ENCODE data around the gene PIP5K1C.

The PIP5K1C gene

DNA sequence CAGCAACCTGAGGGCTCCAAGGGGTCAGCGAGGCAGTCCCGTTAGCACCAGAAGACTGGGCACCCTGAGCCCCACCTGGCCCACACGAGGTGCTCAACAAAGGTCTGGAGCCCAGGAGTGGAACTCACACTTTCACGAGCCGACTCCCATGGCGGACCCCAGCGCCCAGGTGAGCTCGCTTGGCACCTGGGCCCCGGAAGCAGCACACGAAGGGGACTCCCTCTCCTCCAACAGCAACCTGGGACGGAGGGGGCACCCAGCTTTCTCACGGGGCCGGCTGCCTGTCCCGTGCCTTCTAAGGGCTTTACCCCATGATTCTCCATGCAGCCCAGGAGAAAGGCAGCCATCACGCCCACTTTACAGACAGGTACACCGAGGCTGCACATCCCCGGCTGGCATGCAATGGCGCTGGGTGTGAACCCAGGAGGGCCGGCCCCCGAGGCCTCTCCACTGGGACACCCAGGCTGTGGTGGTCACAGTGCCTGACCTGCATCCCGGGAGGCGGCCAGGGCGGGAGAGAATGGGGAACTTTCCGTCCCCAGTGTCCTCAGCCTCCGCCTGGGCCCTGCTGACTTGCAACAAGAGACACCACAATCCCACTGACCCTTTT is 5.0 kb downstream of the PIP5K1C start:
- no peak overlapping the region for H3K4me3 ChIP-seq (replicated peaks; ENCODE audit: low read depth, low read length)
- no peaks in the 10 kb centered on the region for H3K27me3 ChIP-seq (replicated peaks; ENCODE audit: control insufficient read depth, insufficient read depth, low read length)
- DNase-seq (ENCODE audit: extremely low read depth, insufficient read length) = no peak
- TF ChIP-seq, protein P1, sequence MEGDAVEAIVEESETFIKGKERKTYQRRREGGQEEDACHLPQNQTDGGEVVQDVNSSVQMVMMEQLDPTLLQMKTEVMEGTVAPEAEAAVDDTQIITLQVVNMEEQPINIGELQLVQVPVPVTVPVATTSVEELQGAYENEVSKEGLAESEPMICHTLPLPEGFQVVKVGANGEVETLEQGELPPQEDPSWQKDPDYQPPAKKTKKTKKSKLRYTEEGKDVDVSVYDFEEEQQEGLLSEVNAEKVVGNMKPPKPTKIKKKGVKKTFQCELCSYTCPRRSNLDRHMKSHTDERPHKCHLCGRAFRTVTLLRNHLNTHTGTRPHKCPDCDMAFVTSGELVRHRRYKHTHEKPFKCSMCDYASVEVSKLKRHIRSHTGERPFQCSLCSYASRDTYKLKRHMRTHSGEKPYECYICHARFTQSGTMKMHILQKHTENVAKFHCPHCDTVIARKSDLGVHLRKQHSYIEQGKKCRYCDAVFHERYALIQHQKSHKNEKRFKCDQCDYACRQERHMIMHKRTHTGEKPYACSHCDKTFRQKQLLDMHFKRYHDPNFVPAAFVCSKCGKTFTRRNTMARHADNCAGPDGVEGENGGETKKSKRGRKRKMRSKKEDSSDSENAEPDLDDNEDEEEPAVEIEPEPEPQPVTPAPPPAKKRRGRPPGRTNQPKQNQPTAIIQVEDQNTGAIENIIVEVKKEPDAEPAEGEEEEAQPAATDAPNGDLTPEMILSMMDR (IDR thresholded peaks at IDR 0.05; ENCODE audit: insufficient read depth, low read length, poor library complexity, severe bottlenecking) = no peak
- H3K36me3 ChIP-seq (ENCODE audit: control insufficient read depth, insufficient read depth, low read length) = peaks cover 2% of the 10 kb centered on the region; the same call in 1 of the 2 replicates

GRCh38 chr19:3694361-3695123 is 5.7 kb downstream of the PIP5K1C start:
- no peak for DNase-seq (ENCODE audit: extremely low read depth, insufficient read length)
- no peaks in the 10 kb centered on the region for H3K27me3 ChIP-seq (replicated peaks; ENCODE audit: control insufficient read depth, insufficient read depth, low read length)
- no peak overlapping the region for H3K4me3 ChIP-seq (replicated peaks; ENCODE audit: low read depth, low read length)

DNA sequence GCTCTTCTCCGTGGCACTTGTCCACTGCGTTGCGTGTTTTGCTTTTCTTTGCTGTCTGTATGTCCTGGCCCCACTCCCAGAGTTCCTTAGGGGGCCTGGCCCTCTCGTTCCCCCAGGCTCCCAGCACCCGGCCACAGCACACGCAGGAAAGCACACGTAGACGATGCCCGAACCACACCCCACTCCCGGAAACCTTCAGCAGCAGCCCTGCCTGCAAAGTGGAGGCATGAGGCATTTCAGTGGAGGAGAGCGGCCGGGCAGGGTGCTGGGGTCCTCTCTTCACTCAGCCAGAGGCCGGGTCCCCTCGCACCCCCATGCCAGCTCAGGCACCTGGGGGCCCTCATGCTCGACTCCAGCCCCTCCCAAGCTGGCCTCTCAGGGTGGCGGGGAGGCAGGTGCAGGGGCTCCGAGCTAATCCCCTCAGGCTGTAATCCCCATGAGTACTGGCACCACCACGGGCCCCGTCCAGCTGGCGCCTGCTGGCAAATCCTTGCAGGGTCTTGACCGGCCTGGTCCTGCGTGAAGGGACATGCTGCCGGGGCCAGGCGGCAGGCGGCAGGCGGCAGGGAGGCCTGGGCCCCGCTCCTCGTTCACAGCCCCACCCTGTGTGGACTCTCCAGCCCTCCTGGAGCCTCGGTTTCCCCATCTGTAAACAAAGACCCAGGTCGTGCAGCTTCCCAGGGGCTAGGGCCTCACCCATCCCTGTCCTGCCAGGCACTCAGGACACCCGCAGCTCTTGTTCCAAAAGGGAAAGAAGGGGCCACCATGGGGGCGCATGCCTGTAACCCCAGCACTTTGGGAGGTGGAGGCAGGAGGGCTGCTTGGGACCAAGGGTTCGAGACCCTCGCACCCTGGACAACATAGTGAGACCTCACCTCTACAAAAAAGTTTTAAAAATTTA is 7.0 kb downstream of the PIP5K1C start:
- no peak for DNase-seq (ENCODE audit: extremely low read depth, insufficient read length)
- Histone ChIP-seq H3K4me3 (replicated peaks; ENCODE audit: low read depth, low read length) (no peak overlapping the region), H3K36me3 (ENCODE audit: control insufficient read depth, insufficient read depth, low read length) (peaks cover 2% of the 10 kb centered on the region; the same call in 1 of the 2 replicates), H3K27me3 (replicated peaks; ENCODE audit: control insufficient read depth, insufficient read depth, low read length) (no peaks in the 10 kb centered on the region)
- TF ChIP-seq, protein P1 (IDR thresholded peaks at IDR 0.05; ENCODE audit: insufficient read depth, low read length, poor library complexity, severe bottlenecking) = no peak

More at GRCh38 chr19:3694361-3695123, 5.7 kb downstream of the PIP5K1C start:
- H3K36me3 ChIP-seq (ENCODE audit: control insufficient read depth, insufficient read depth, low read length) = peaks cover 2% of the 10 kb centered on the region; the same call in 1 of the 2 replicates
- TF ChIP-seq, protein P1 (IDR thresholded peaks at IDR 0.05; ENCODE audit: insufficient read depth, low read length, poor library complexity, severe bottlenecking) = no peak

- TF ChIP-seq, protein P1 (IDR thresholded peaks at IDR 0.05; ENCODE audit: insufficient read depth, low read length, poor library complexity, severe bottlenecking) = peak; percentile 75
- H3K4me3 ChIP-seq (replicated peaks; ENCODE audit: low read depth, low read length) = no peak overlapping the region
- no peaks in the 10 kb centered on the region for H3K27me3 ChIP-seq (replicated peaks; ENCODE audit: control insufficient read depth, insufficient read depth, low read length)
- no peak for DNase-seq (ENCODE audit: extremely low read depth, insufficient read length)
- H3K36me3 ChIP-seq (ENCODE audit: control insufficient read depth, insufficient read depth, low read length) = peaks cover 2% of the 10 kb centered on the region; the same call in 1 of the 2 replicates
Observed at GRCh38 chr19:3692141-3693024, 7.9 kb downstream of the PIP5K1C start.

DNA sequence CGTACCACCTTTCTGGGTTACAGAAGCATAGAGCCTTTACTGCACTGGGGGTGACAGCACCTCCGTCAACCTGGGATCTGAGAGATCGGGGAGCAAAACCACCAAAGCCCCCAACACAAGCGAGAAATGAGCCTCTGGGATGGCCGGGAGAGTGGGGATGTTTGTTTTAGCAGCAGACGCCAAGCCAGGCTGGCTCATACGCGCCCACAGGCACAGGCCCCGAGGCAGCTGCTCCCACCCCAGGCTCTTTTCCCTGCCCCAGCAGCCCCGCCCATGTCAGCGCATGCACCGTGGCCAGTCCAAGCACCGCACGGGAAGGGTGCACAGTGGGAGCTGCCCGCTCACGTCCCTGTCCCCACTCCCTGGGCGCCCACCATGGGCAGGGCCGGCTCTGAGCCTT is 8.5 kb downstream of the PIP5K1C start:
- DNase-seq (ENCODE audit: extremely low read depth, insufficient read length) = no peak
- no peaks in the 10 kb centered on the region for H3K27me3 ChIP-seq (replicated peaks; ENCODE audit: control insufficient read depth, insufficient read depth, low read length)
- H3K36me3 ChIP-seq (ENCODE audit: control insufficient read depth, insufficient read depth, low read length) = peaks cover 2% of the 10 kb centered on the region; the same call in 1 of the 2 replicates
- TF ChIP-seq, protein P1 (IDR thresholded peaks at IDR 0.05; ENCODE audit: insufficient read depth, low read length, poor library complexity, severe bottlenecking) = no peak
- H3K4me3 ChIP-seq (replicated peaks; ENCODE audit: low read depth, low read length) = no peak overlapping the region

All from GM06990 (cell line).